HEK293 (cell line): Measurements from ENCODE around the gene APPL2.

Experiments used
- CTCF ChIA-PET: fragments of 350-600 bp; formaldehyde crosslinking; extraction: SDS; loops from one replicate; lab custom pipeline; 2021; ENCODE audit warnings: antibody characterized with exemption; lab: Yijun Ruan, JAX
- POLR2A ChIA-PET: fragments of 300-600 bp; formaldehyde crosslinking; extraction: SDS; loops from one replicate; lab custom pipeline; 2020; ENCODE audit warnings: antibody characterized with exemption, inconsistent platforms; lab: Yijun Ruan, JAX
- H3K27ac ChIP-seq: fragments of 200-500 bp; sonication (Bioruptor generic); 2 replicates; pipeline ENCODE4 v1.5.1; 2014; ENCODE audit warnings: low read depth, low read length, control low read depth, inconsistent platforms; ENCODE audit errors: extremely low read depth
- H3K36me3 ChIP-seq, 2 experiments: fragments of 200-500 bp in 1 of 2; sonication (Bioruptor generic) in 1 of 2; 1 replicate in 1 of 2; 2 replicates in 1 of 2; pipeline ENCODE4 v1.5.1; 2014 to 2017; ENCODE audit warnings: inconsistent platforms in 2 of 2, low read length in 2 of 2; ENCODE audit not compliant: control insufficient read depth in 2 of 2, insufficient read depth in 1 of 2
- H3K4me1 ChIP-seq: fragments of 200-500 bp; sonication (Bioruptor generic); 2 replicates; pipeline ENCODE4 v1.5.1; 2014; ENCODE audit warnings: mild to moderate bottlenecking, low read length, inconsistent platforms; ENCODE audit not compliant: control insufficient read depth, insufficient read depth
- H3K4me3 ChIP-seq: 2 replicates; pipeline ENCODE4 v1.5.1; 2011; ENCODE audit warnings: low read depth, mild to moderate bottlenecking, control low read depth, low read length, moderate library complexity
- H3K9me3 ChIP-seq: fragments of 200-500 bp; sonication (Bioruptor generic); 2 replicates; pipeline ENCODE4 v1.5.1; 2014; ENCODE audit warnings: low read depth, low read length, inconsistent platforms; ENCODE audit not compliant: control insufficient read depth, insufficient read depth
- HOXA7 ChIP-seq: sonication (generic); formaldehyde crosslinking; IDR thresholded peaks from 2 replicates; pipeline ENCODE4 v1.8.1; 2022; ENCODE audit warnings: missing genetic modification reagents, borderline replicate concordance
- KLF17 ChIP-seq: fragments of 450-650 bp; formaldehyde crosslinking; IDR thresholded peaks from 2 replicates; pipeline ENCODE4 v1.5.1; 2016; ENCODE audit warnings: missing biosample characterization, missing genetic modification characterization
- PATZ1 ChIP-seq: fragments of 450-650 bp; formaldehyde crosslinking; IDR thresholded peaks from 2 replicates; pipeline ENCODE4 v1.5.1; 2016; ENCODE audit warnings: missing biosample characterization, missing genetic modification characterization
- REPIN1 ChIP-seq: fragments of 450-650 bp; formaldehyde crosslinking; IDR thresholded peaks from 2 replicates; pipeline ENCODE4 v1.5.1; 2017; ENCODE audit warnings: missing biosample characterization, missing genetic modification characterization, low read depth
- REST ChIP-seq: fragments of 450-650 bp; formaldehyde crosslinking; IDR thresholded peaks from 2 replicates; pipeline ENCODE4 v1.5.1; 2016; ENCODE audit warnings: missing biosample characterization, missing genetic modification characterization
- SCRT2 ChIP-seq: fragments of 450-650 bp; formaldehyde crosslinking; IDR thresholded peaks from 2 replicates; pipeline ENCODE4 v1.5.1; 2016; ENCODE audit warnings: missing biosample characterization, missing genetic modification characterization
- ZBTB17 ChIP-seq: fragments of 450-650 bp; formaldehyde crosslinking; IDR thresholded peaks from 2 replicates; pipeline ENCODE4 v1.5.1; 2016; ENCODE audit warnings: missing biosample characterization, missing genetic modification characterization
- ZBTB48 ChIP-seq: fragments of 450-650 bp; formaldehyde crosslinking; IDR thresholded peaks from 2 replicates; pipeline ENCODE4 v1.5.1; 2016; ENCODE audit warnings: missing biosample characterization, missing genetic modification characterization
- ZFHX2 ChIP-seq: fragments of 450-650 bp; formaldehyde crosslinking; conservative IDR thresholded peaks from 2 replicates; pipeline ENCODE4 v1.5.1; 2016; ENCODE audit warnings: missing biosample characterization, missing genetic modification characterization
- ZFP3 ChIP-seq: fragments of 450-650 bp; formaldehyde crosslinking; IDR thresholded peaks from 2 replicates; pipeline ENCODE4 v1.5.1; 2016; ENCODE audit warnings: low read depth, missing biosample characterization, missing genetic modification characterization
- ZNF114 ChIP-seq: fragments of 450-650 bp; formaldehyde crosslinking; IDR thresholded peaks from 2 replicates; pipeline ENCODE4 v1.5.0; 2017; ENCODE audit warnings: missing biosample characterization, missing genetic modification characterization
- ZNF16 ChIP-seq: fragments of 450-650 bp; formaldehyde crosslinking; IDR thresholded peaks from 2 replicates; pipeline ENCODE4 v1.5.1; 2016; ENCODE audit warnings: low read depth, missing biosample characterization, missing genetic modification characterization
- ZNF23 ChIP-seq: fragments of 450-650 bp; formaldehyde crosslinking; IDR thresholded peaks from 2 replicates; pipeline ENCODE4 v1.5.1; 2016; ENCODE audit warnings: missing biosample characterization, missing genetic modification characterization, borderline replicate concordance
- ZNF239 ChIP-seq: fragments of 450-650 bp; formaldehyde crosslinking; IDR thresholded peaks from 2 replicates; pipeline ENCODE4 v1.5.1; 2016; ENCODE audit warnings: missing biosample characterization, missing genetic modification characterization
- ZNF274 ChIP-seq, 2 experiments: fragments of 200-500 bp in 1 of 2; fragments of 450-650 bp in 1 of 2; sonication (Bioruptor generic) in 1 of 2; formaldehyde crosslinking in 1 of 2; IDR thresholded peaks; 2 replicates each; pipeline versions ENCODE4 v1.5.1 to v1.6.1; 2014 to 2016; ENCODE audit warnings: borderline replicate concordance in 1 of 2, inconsistent platforms in 1 of 2, low read length in 1 of 2, missing biosample characterization in 1 of 2, missing genetic modification characterization in 1 of 2
- ZNF558 ChIP-seq: fragments of 450-650 bp; formaldehyde crosslinking; IDR thresholded peaks from 2 replicates; pipeline ENCODE4 v1.5.1; 2016; ENCODE audit warnings: missing biosample characterization, missing genetic modification characterization
- ZNF658 ChIP-seq: fragments of 450-650 bp; formaldehyde crosslinking; IDR thresholded peaks from 2 replicates; pipeline ENCODE4; 2016; ENCODE audit warnings: missing biosample characterization, missing genetic modification characterization
- TF ChIP-seq, protein P1 (sequence below): fragments of 450-650 bp; formaldehyde crosslinking; IDR thresholded peaks from 2 replicates; pipeline ENCODE4 v1.5.1; 2016; ENCODE audit warnings: missing biosample characterization, missing genetic modification characterization, borderline replicate concordance
- TF ChIP-seq, protein P2 (sequence below): fragments of 450-650 bp; formaldehyde crosslinking; IDR thresholded peaks from 2 replicates; pipeline ENCODE4 v1.5.1; 2016; ENCODE audit warnings: missing biosample characterization, missing genetic modification characterization
- TF ChIP-seq, protein P3 (sequence below): fragments of 450-650 bp; formaldehyde crosslinking; IDR thresholded peaks from 2 replicates; pipeline ENCODE4 v1.5.1; 2016; ENCODE audit warnings: missing biosample characterization, missing genetic modification characterization

Gene APPL2

DNA sequence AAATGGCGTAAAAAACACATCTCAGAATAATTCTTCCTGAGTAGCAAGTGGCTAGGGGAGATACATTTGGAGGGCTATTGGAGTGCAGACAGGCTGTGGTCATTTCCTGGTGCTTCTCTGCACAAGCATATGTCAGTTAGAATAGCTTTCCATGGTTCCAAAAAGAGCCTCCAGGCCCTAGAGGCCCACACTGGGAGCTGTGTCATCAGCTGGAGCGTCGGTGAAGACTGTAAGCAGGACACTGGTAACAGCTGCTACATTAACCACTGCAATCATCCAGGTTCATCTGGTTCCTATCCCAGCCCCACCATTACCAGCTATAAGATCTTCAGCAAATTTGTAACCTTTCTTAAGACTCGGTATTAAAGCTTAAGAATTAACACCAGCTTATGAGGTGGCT lies 31.7 kb upstream of the APPL2 start:
- H3K4me1 ChIP-seq: no peaks in the 10 kb centered on the region
- POLR2A ChIA-PET: interaction anchor here (1.1 kb wide), 1 partner anchor 32 kb away, joined by 3 read pairs; the partner anchor contains the start of gene APPL2
- CTCF ChIA-PET: no interaction called here

More for the DNA sequence above, 31.7 kb upstream of the APPL2 start:
- Histone ChIP-seq H3K9me3 (no peaks in the 10 kb centered on the region), H3K27ac (no peak overlapping the region), H3K4me3 (no peak overlapping the region), H3K36me3 (no peaks in the 10 kb centered on the region)
- TF ChIP-seq ZNF23 (no peak), ZNF658 (no peak), REPIN1 (no peak), ZNF239 (no peak), ZBTB48 (tag by site-specific recombination) (no peak), PATZ1 (no peak), ZFHX2 (tag by site-specific recombination) (no peak), ZBTB17 (tag by site-specific recombination) (no peak), ZNF16 (no peak), ZNF558 (tag by site-specific recombination) (no peak), HOXA7 (CRISPR knock-in tag) (no peak), ZFP3 (tag by site-specific recombination) (no peak), ZNF274 (IDR thresholded peaks at IDR 0.05; ENCODE audit: low read length) (no peak), ZNF274 (tag by site-specific recombination; IDR thresholded peaks at IDR 0.05; ENCODE audit: borderline replicate concordance) (no peak), ZNF114 (tag by site-specific recombination) (no peak), KLF17 (tag by site-specific recombination) (no peak), SCRT2 (tag by site-specific recombination) (no peak), REST (tag by site-specific recombination) (no peak)
- TF ChIP-seq, protein P1, sequence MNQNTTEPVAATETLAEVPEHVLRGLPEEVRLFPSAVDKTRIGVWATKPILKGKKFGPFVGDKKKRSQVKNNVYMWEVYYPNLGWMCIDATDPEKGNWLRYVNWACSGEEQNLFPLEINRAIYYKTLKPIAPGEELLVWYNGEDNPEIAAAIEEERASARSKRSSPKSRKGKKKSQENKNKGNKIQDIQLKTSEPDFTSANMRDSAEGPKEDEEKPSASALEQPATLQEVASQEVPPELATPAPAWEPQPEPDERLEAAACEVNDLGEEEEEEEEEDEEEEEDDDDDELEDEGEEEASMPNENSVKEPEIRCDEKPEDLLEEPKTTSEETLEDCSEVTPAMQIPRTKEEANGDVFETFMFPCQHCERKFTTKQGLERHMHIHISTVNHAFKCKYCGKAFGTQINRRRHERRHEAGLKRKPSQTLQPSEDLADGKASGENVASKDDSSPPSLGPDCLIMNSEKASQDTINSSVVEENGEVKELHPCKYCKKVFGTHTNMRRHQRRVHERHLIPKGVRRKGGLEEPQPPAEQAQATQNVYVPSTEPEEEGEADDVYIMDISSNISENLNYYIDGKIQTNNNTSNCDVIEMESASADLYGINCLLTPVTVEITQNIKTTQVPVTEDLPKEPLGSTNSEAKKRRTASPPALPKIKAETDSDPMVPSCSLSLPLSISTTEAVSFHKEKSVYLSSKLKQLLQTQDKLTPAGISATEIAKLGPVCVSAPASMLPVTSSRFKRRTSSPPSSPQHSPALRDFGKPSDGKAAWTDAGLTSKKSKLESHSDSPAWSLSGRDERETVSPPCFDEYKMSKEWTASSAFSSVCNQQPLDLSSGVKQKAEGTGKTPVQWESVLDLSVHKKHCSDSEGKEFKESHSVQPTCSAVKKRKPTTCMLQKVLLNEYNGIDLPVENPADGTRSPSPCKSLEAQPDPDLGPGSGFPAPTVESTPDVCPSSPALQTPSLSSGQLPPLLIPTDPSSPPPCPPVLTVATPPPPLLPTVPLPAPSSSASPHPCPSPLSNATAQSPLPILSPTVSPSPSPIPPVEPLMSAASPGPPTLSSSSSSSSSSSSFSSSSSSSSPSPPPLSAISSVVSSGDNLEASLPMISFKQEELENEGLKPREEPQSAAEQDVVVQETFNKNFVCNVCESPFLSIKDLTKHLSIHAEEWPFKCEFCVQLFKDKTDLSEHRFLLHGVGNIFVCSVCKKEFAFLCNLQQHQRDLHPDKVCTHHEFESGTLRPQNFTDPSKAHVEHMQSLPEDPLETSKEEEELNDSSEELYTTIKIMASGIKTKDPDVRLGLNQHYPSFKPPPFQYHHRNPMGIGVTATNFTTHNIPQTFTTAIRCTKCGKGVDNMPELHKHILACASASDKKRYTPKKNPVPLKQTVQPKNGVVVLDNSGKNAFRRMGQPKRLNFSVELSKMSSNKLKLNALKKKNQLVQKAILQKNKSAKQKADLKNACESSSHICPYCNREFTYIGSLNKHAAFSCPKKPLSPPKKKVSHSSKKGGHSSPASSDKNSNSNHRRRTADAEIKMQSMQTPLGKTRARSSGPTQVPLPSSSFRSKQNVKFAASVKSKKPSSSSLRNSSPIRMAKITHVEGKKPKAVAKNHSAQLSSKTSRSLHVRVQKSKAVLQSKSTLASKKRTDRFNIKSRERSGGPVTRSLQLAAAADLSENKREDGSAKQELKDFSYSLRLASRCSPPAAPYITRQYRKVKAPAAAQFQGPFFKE (tag by site-specific recombination): no peak
- TF ChIP-seq, protein P2, sequence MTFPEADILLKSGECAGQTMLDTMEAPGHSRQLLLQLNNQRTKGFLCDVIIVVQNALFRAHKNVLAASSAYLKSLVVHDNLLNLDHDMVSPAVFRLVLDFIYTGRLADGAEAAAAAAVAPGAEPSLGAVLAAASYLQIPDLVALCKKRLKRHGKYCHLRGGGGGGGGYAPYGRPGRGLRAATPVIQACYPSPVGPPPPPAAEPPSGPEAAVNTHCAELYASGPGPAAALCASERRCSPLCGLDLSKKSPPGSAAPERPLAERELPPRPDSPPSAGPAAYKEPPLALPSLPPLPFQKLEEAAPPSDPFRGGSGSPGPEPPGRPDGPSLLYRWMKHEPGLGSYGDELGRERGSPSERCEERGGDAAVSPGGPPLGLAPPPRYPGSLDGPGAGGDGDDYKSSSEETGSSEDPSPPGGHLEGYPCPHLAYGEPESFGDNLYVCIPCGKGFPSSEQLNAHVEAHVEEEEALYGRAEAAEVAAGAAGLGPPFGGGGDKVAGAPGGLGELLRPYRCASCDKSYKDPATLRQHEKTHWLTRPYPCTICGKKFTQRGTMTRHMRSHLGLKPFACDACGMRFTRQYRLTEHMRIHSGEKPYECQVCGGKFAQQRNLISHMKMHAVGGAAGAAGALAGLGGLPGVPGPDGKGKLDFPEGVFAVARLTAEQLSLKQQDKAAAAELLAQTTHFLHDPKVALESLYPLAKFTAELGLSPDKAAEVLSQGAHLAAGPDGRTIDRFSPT: no peak
- TF ChIP-seq, protein P3, sequence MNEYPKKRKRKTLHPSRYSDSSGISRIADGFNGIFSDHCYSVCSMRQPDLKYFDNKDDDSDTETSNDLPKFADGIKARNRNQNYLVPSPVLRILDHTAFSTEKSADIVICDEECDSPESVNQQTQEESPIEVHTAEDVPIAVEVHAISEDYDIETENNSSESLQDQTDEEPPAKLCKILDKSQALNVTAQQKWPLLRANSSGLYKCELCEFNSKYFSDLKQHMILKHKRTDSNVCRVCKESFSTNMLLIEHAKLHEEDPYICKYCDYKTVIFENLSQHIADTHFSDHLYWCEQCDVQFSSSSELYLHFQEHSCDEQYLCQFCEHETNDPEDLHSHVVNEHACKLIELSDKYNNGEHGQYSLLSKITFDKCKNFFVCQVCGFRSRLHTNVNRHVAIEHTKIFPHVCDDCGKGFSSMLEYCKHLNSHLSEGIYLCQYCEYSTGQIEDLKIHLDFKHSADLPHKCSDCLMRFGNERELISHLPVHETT (tag by site-specific recombination): no peak
